Lung (tissue), 12 donors: ENCODE measurements around the gene ALX4. TPM values are rescaled to one million over a fixed set of nuclear protein-coding genes. Genes with fewer than 3 reads are reported as not detected.

Experiments
- ATAC-seq: fragments of 200-7000 bp; cut with Tn5 transposase; one replicate; pipeline ENCODE4 v1.9.1; 2020; ENCODE audit warnings: moderate number of reproducible peaks; ENCODE audit not compliant: insufficient read depth, low FRiP score
- DNase-seq, 3 donors: peaks; one replicate each; pipeline ENCODE4 v3.0.0-alpha.2; 2013 to 2017
- H3K27ac ChIP-seq, 2 donors: one replicate each; pipeline ENCODE4 v1.5.1; 2013; ENCODE audit warnings: mild to moderate bottlenecking in 2 of 2, moderate library complexity in 2 of 2, control low read depth in 1 of 2, inconsistent platforms in 1 of 2, low read depth in 1 of 2, low read length in 1 of 2
- H3K27me3 ChIP-seq, 3 donors: one replicate each; pipeline ENCODE4 v1.5.1; 2013; ENCODE audit warnings: low read length in 2 of 3; ENCODE audit not compliant: control insufficient read depth in 3 of 3, insufficient read depth in 3 of 3
- H3K36me3 ChIP-seq, 4 donors: one replicate each; pipeline ENCODE4 v1.5.1; 2013; ENCODE audit warnings: low read length in 4 of 4, mild to moderate bottlenecking in 1 of 4, moderate library complexity in 1 of 4; ENCODE audit not compliant: control insufficient read depth in 4 of 4, insufficient read depth in 4 of 4
- H3K4me1 ChIP-seq, 5 donors: one replicate each; pipeline ENCODE4 v1.5.1; 2013; ENCODE audit warnings: low read length in 5 of 5, mild to moderate bottlenecking in 2 of 5, moderate library complexity in 1 of 5; ENCODE audit not compliant: control insufficient read depth in 5 of 5, insufficient read depth in 5 of 5
- H3K4me3 ChIP-seq: one replicate; pipeline ENCODE4 v1.5.1; 2013; ENCODE audit warnings: mild to moderate bottlenecking, control low read depth, moderate library complexity
- H3K9ac ChIP-seq, 2 donors: one replicate each; pipeline ENCODE4 v1.5.1; 2013; ENCODE audit warnings: low read length in 2 of 2, control low read depth in 1 of 2; ENCODE audit not compliant: insufficient read depth in 1 of 2
- H3K9me3 ChIP-seq, 4 donors: one replicate each; pipeline ENCODE4 v1.5.1; 2013; ENCODE audit warnings: low read length in 3 of 4, mild to moderate bottlenecking in 1 of 4, moderate library complexity in 1 of 4; ENCODE audit not compliant: control insufficient read depth in 4 of 4, insufficient read depth in 3 of 4
- WGBS, 2 donors: extraction: QIAGEN DNeasy Blood & Tissue Kit; methylation state at CpG; one replicate each; pipeline ENCODE4 v1.1.7; 2013; 5-methylcytosine and 5-hydroxymethylcytosine counted together
- polyA plus RNA-seq, 2 donors: library from polyadenylated mRNA; stranded (reverse); fragments of 200-250 nt; gene quantifications; one replicate each; pipeline ENCODE4 v1.2.1, GENCODE V29; 2013
- total RNA-seq, 2 donors: library from RNA; depleted of rRNA in 1 of 2; stranded (reverse); fragments of >200 nt in 1 of 2; gene quantifications; one replicate each; pipeline ENCODE4 v1.2.1, GENCODE V29; 2014 to 2021
- TF ChIP-seq, protein P1 (sequence below): IDR thresholded peaks from 2 replicates; pipeline ENCODE4 v1.5.1; 2012; ENCODE audit warnings: mild to moderate bottlenecking; ENCODE audit errors: control extremely low read depth, extremely low read depth
- donor health status: control.
- donor health status: control.
- donor health status: Bipolar disorder and iron deficiency.
- donor health status: healthy.
- donor health status: DM: yes; HTN: yes; CAD: no.

The ALX4 gene
- total and polyA plus RNA-seq, 4 donors: 0.01 to 0.06 TPM; not detected in 2

DNA sequence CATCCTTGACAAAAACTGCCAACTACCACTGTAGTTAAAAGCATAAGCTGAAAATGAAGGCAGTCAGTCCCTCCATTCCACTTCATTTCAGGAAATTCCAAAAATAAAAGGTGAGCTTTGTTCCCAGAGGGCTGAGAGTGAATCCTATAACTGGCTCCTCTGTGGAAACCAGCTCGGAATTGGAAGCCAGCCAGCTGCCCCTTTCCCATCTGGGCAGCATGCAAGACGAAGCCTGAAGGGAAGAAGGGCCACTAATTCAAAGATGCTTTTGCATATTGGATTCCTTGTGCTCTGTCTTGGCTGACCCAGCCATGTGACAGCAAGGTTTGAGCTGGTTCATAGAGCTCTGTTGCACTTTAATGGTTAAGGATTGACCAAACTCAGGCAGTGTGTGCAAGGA is 83.4 kb downstream of the ALX4 start:
- TF ChIP-seq, protein P1, sequence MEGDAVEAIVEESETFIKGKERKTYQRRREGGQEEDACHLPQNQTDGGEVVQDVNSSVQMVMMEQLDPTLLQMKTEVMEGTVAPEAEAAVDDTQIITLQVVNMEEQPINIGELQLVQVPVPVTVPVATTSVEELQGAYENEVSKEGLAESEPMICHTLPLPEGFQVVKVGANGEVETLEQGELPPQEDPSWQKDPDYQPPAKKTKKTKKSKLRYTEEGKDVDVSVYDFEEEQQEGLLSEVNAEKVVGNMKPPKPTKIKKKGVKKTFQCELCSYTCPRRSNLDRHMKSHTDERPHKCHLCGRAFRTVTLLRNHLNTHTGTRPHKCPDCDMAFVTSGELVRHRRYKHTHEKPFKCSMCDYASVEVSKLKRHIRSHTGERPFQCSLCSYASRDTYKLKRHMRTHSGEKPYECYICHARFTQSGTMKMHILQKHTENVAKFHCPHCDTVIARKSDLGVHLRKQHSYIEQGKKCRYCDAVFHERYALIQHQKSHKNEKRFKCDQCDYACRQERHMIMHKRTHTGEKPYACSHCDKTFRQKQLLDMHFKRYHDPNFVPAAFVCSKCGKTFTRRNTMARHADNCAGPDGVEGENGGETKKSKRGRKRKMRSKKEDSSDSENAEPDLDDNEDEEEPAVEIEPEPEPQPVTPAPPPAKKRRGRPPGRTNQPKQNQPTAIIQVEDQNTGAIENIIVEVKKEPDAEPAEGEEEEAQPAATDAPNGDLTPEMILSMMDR: no peak
- ATAC-seq: no peak

DNA sequence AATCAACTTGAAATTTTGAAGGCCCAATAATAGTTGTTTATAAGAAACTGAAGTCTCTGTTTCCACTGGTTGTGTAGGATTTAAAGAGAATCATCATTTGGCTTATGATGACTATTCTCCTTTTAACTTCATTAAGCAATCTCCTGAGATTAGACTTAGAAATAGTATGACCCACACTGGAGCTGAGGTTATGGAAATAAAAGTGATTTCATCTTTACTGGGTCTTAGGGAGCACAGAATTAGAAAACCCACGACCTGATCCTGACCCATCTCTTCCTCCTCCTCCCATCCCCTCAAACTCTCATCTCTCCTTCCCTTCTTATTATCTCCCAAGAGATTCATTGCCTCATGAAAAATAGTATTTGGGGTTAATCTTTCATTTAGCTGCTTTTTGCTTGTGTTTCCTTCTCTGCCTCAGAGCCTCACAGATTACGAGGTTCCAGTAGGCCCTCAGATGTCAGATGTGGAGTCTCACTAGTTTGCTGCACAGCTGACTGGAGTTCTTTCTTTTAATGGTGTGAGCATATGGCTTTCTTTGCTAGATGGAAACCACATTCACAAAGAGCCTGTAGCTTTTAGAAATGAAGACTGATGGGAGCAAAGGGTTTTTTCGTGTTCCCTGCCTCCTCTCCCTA is 85.0 kb downstream of the ALX4 start:
- TF ChIP-seq, protein P1: no peak
- Histone ChIP-seq H3K27ac (no peak overlapping the region), H3K4me1 (peaks cover 0 to 36% (median 11%) of the 10 kb centered on the region in 5 donors), H3K9ac (no peak overlapping the region), H3K27me3 (no peaks in the 10 kb centered on the region), H3K9me3 (no peaks in the 10 kb centered on the region), H3K4me3 (no peak overlapping the region), H3K36me3 (peaks cover 0 to 3% (median 0%) of the 10 kb centered on the region in 4 donors)
- 91 to 95% methylated on average over 3 of the region's 3 CpGs for WGBS, 2 donors
- DNase-seq: peak in 1 of 3 donors; percentile 16
- ATAC-seq: no peak

More for the DNA sequence above, 83.4 kb downstream of the ALX4 start:
- Histone ChIP-seq H3K4me1 (peaks cover 0 to 30% (median 11%) of the 10 kb centered on the region in 5 donors), H3K9me3 (no peaks in the 10 kb centered on the region), H3K4me3 (no peak overlapping the region), H3K27me3 (no peaks in the 10 kb centered on the region), H3K9ac (no peak overlapping the region), H3K36me3 (peaks cover 0 to 3% (median 0%) of the 10 kb centered on the region in 4 donors), H3K27ac (no peak overlapping the region)
- WGBS, 2 donors: 86 to 89% methylated on average over 2 of the region's 2 CpGs
- no peak for DNase-seq

DNA sequence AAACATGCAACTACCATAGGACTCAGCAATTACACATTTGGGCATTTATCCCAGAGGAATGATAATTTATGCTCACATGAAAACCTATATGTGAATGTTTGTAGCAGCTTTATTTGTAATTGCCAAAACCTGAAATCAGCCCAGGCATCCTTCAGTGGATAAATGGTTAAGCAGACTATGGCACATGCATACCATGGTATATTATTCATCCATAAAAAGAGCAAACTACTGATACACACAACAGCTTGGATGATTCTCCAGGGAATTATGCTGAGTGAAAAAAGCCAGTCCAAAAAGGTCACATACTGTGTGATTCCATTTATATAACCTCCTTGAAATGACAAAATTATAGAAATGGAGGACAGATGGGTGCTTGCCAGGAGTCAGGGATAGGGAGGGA is 86.7 kb downstream of the ALX4 start:
- TF ChIP-seq, protein P1: no peak
- ATAC-seq: no peak
- H3K27ac ChIP-seq: no peak overlapping the region
- no peaks in the 10 kb centered on the region for H3K27me3 ChIP-seq
- peaks cover 0 to 3% (median 0%) of the 10 kb centered on the region in 4 donors for H3K36me3 ChIP-seq
- no peaks in the 10 kb centered on the region for H3K9me3 ChIP-seq
- H3K4me1 ChIP-seq: peaks cover 0 to 27% (median 6%) of the 10 kb centered on the region in 5 donors
- no peak overlapping the region for H3K4me3 ChIP-seq
- no peak overlapping the region for H3K9ac ChIP-seq
- DNase-seq: no peak

DNA sequence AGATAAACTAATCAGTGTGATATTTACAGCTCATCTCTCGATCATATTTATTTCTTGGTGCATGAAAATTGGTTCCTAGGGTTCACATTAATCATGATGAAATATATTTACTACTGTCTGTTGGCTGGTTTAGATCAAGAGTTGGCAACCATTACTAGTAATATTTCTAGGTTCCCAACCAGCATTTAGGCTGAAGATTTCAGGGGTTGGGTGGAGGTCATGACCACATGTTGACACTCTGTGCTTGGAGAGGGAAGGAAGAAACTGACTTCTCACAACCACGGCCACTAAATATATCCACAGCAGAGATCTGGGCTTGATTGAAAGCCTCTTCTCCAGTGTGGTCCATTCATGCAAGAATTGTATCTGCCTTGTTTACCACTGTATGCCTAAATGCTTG is 87.9 kb downstream of the ALX4 start:
- DNase-seq (no peak), ATAC-seq (no peak)
- TF ChIP-seq, protein P1: no peak
- WGBS, 2 donors: 85 to 86% methylated on average over 2 of the region's 2 CpGs
- Histone ChIP-seq H3K36me3 (peaks cover 0 to 5% (median 2%) of the 10 kb centered on the region in 4 donors), H3K4me1 (peaks cover 0 to 17% (median 2%) of the 10 kb centered on the region in 5 donors), H3K4me3 (no peak overlapping the region), H3K9ac (no peak overlapping the region), H3K9me3 (no peaks in the 10 kb centered on the region), H3K27me3 (no peaks in the 10 kb centered on the region), H3K27ac (no peak overlapping the region)
